K562 (cell line): Measurements from ENCODE around the gene GCK. TPM values are rescaled to one million over a fixed set of nuclear protein-coding genes. Genes with fewer than 3 reads are reported as not detected.

Experiments used
- BRF1 ChIP-seq: IDR thresholded peaks from 3 replicates; pipeline ENCODE4 v1.6.1; 2011; ENCODE audit warnings: borderline replicate concordance, mild to moderate bottlenecking; ENCODE audit not compliant: insufficient read length; ENCODE audit errors: extremely low read depth
- CGGBP1 ChIP-seq: fragments of 250-450 bp; sonication (Bioruptor Pico); IDR thresholded peaks from 2 replicates; pipeline ENCODE4 v1.9.0; 2021; ENCODE audit warnings: mild to moderate bottlenecking
- FOXP4 ChIP-seq: sonication (generic); formaldehyde crosslinking; IDR thresholded peaks from 2 replicates; pipeline ENCODE4 v1.8.0; 2022; ENCODE audit warnings: mild to moderate bottlenecking, missing genetic modification reagents, borderline replicate concordance
- KDM2B ChIP-seq: fragments of 250-450 bp; sonication (Bioruptor Pico); IDR thresholded peaks from 2 replicates; pipeline ENCODE4 v1.8.0; 2021; ENCODE audit warnings: mild to moderate bottlenecking, moderate library complexity
- TEAD2 ChIP-seq: fragments of 450-650 bp; IDR thresholded peaks from 2 replicates; pipeline ENCODE4 v1.6.1; 2016; ENCODE audit warnings: missing genetic modification characterization, control low read depth, missing compliant biosample characterization
- ZBTB40 ChIP-seq, 2 experiments: fragments of 450-650 bp in 1 of 2; sonication (generic) in 1 of 2; formaldehyde crosslinking in 1 of 2; IDR thresholded peaks; 2 replicates each; pipeline versions ENCODE4 v1.7.1 to v1.9.0; 2016 to 2022; ENCODE audit warnings: inconsistent platforms in 1 of 2, mild to moderate bottlenecking in 1 of 2, missing genetic modification reagents in 1 of 2
- ZNF764 ChIP-seq: fragments of 250-450 bp; sonication (Bioruptor Pico); IDR thresholded peaks from 2 replicates; pipeline ENCODE4 v1.4.0; 2020; ENCODE audit warnings: low read depth, mild to moderate bottlenecking, moderate library complexity
- polyA plus RNA-seq, 8 experiments: library from polyadenylated mRNA; depleted of rRNA in 4 of 8; stranded (reverse) in 5 of 8; unstranded in 3 of 8; fragments of >200 nt; fragmentation: Nextera tagmentation in 2 of 8; fragmentation: Illumina TruSeq in 1 of 8; extraction: Ambion mirVana in 2 of 8; extraction: Trizol in 1 of 8; gene quantifications; 2 replicates each; pipeline versions ENCODE4 v1.2.1 to v1.2.3, GENCODE V29; 2011 to 2014; ENCODE audit warnings: inconsistent platforms in 1 of 8, missing spikeins in 1 of 8
- small RNA-seq: library from RNA; depleted of rRNA; stranded (forward); fragments of <200 nt; gene quantifications from one replicate; pipeline ENCODE3, GENCODE V24; 2014
- total RNA-seq, 7 experiments: library from RNA; depleted of rRNA in 6 of 7; stranded (reverse); fragments of >200 nt in 6 of 7; fragmentation: Illumina TruSeq in 2 of 7; extraction: Trizol in 2 of 7; gene quantifications; 2 replicates each; pipeline versions ENCODE4 v1.2.1 to v1.2.3, GENCODE V29; 2011 to 2021; ENCODE audit warnings: low replicate concordance in 1 of 7

Gene GCK
- total and polyA plus RNA-seq, 9 of the 15 experiments (the other 6 are each of a cell fraction or from before 2014, with no cell fraction given) = 0.11 to 0.55 (median 0.16) TPM; not detected in 3

GRCh38 chr7:44094365-44094764, 94.9 kb downstream of the GCK start (continued):
- no peak for TF ChIP-seq ZBTB40 (IDR thresholded peaks at IDR 0.05)
- TF ChIP-seq ZBTB40 (CRISPR knock-in tag; IDR thresholded peaks at IDR 0.05) = no peak
- TF ChIP-seq KDM2B = no peak
- no peak for TF ChIP-seq FOXP4 (CRISPR knock-in tag)
- TF ChIP-seq ZNF764 = no peak
- TF ChIP-seq TEAD2 (tag) = no peak
- TF ChIP-seq CGGBP1 (CRISPR knock-in tag) = no peak
- TF ChIP-seq BRF1 = no peak

Small RNA genes within 50 kb of the gene (small RNA-seq; reads per million reads assigned to genes)
- not detected for gene RNA5SP230

Other genes with a start within 250 kb of the GCK start
Only the 7 nearest of the 9 such genes appear.
- not detected in 2 replicates for gene PGAM2, start 123.9 kb downstream of the GCK start, total RNA-seq (2014; rRNA removed)
- not detected in 2 replicates for gene PGAM2, start 123.9 kb downstream of the GCK start, total RNA-seq (2014; rRNA removed; fragmentation: Illumina TruSeq; extraction: Trizol)
- not detected in 2 replicates for gene PGAM2, start 123.9 kb downstream of the GCK start, total RNA-seq (2015; rRNA removed; fragmentation: Illumina TruSeq; extraction: Trizol)
- gene PGAM2, start 123.9 kb downstream of the GCK start, total RNA-seq (2021) = not detected in 2 replicates
- gene PGAM2, start 123.9 kb downstream of the GCK start, polyA plus RNA-seq (2011; rRNA removed) = not detected in 2 replicates
- gene PGAM2, start 123.9 kb downstream of the GCK start, polyA plus RNA-seq (2014; fragmentation: Illumina TruSeq; extraction: Trizol) = not detected in 2 replicates
- gene PGAM2, start 123.9 kb downstream of the GCK start, polyA plus RNA-seq (2014; fragmentation: Nextera tagmentation; extraction: Ambion mirVana) = not detected
- not detected in 2 replicates for gene PGAM2, start 123.9 kb downstream of the GCK start, polyA plus RNA-seq (2014; rRNA removed)
- 4.1 and 6.5 TPM in 2 replicates for gene POLM, start 106.9 kb downstream of the GCK start, total RNA-seq (2014; rRNA removed)
- 1.3 and 1.9 TPM in 2 replicates for gene POLM, start 106.9 kb downstream of the GCK start, total RNA-seq (2014; rRNA removed; fragmentation: Illumina TruSeq; extraction: Trizol)
- 4.2 and 4.8 TPM in 2 replicates for gene POLM, start 106.9 kb downstream of the GCK start, total RNA-seq (2015; rRNA removed; fragmentation: Illumina TruSeq; extraction: Trizol)
- 8.6 and 9.9 TPM in 2 replicates for gene POLM, start 106.9 kb downstream of the GCK start, total RNA-seq (2021)
- gene POLM, start 106.9 kb downstream of the GCK start, polyA plus RNA-seq (2011; rRNA removed) = 4.1 and 5.7 TPM in 2 replicates
- gene POLM, start 106.9 kb downstream of the GCK start, polyA plus RNA-seq (2014; fragmentation: Illumina TruSeq; extraction: Trizol) = 3.6 and 4.1 TPM in 2 replicates
- under 1 TPM; 0.51 to 0.70 TPM for gene POLM, start 106.9 kb downstream of the GCK start, polyA plus RNA-seq (2014; fragmentation: Nextera tagmentation; extraction: Ambion mirVana)
- 5.2 and 5.9 TPM in 2 replicates for gene POLM, start 106.9 kb downstream of the GCK start, polyA plus RNA-seq (2014; rRNA removed)
- 0.53 TPM in 1 of 2 replicates, not detected in the other for gene AEBP1, start 85.1 kb downstream of the GCK start, total RNA-seq (2014; rRNA removed)
- gene AEBP1, start 85.1 kb downstream of the GCK start, total RNA-seq (2014; rRNA removed; fragmentation: Illumina TruSeq; extraction: Trizol) = 0.15 TPM in 1 of 2 replicates, not detected in the other
- 0.36 TPM in 1 of 2 replicates, not detected in the other for gene AEBP1, start 85.1 kb downstream of the GCK start, total RNA-seq (2015; rRNA removed; fragmentation: Illumina TruSeq; extraction: Trizol)
- gene AEBP1, start 85.1 kb downstream of the GCK start, total RNA-seq (2021) = 0.78 and 0.87 TPM in 2 replicates
- 0.43 and 1.1 TPM in 2 replicates for gene AEBP1, start 85.1 kb downstream of the GCK start, polyA plus RNA-seq (2011; rRNA removed)
- 0.30 and 0.69 TPM in 2 replicates for gene AEBP1, start 85.1 kb downstream of the GCK start, polyA plus RNA-seq (2014; fragmentation: Illumina TruSeq; extraction: Trizol)
- under 1 TPM in 1 of 2 experiments, not detected in 1; 0.04 TPM for gene AEBP1, start 85.1 kb downstream of the GCK start, polyA plus RNA-seq (2014; fragmentation: Nextera tagmentation; extraction: Ambion mirVana)
- gene AEBP1, start 85.1 kb downstream of the GCK start, polyA plus RNA-seq (2014; rRNA removed) = 0.03 TPM in 1 of 2 replicates, not detected in the other
- 225 and 257 TPM in 2 replicates for gene POLD2, start 65.9 kb downstream of the GCK start, total RNA-seq (2014; rRNA removed)
- 84.6 and 112 TPM in 2 replicates for gene POLD2, start 65.9 kb downstream of the GCK start, total RNA-seq (2014; rRNA removed; fragmentation: Illumina TruSeq; extraction: Trizol)
- gene POLD2, start 65.9 kb downstream of the GCK start, total RNA-seq (2015; rRNA removed; fragmentation: Illumina TruSeq; extraction: Trizol) = 148 and 153 TPM in 2 replicates
- gene POLD2, start 65.9 kb downstream of the GCK start, total RNA-seq (2021) = 259 and 267 TPM in 2 replicates
- 255 and 293 TPM in 2 replicates for gene POLD2, start 65.9 kb downstream of the GCK start, polyA plus RNA-seq (2011; rRNA removed)
- gene POLD2, start 65.9 kb downstream of the GCK start, polyA plus RNA-seq (2014; fragmentation: Illumina TruSeq; extraction: Trizol) = 230 and 249 TPM in 2 replicates
- gene POLD2, start 65.9 kb downstream of the GCK start, polyA plus RNA-seq (2014; fragmentation: Nextera tagmentation; extraction: Ambion mirVana) = 10 to 100 TPM; 29.7 to 82.9 TPM
- gene POLD2, start 65.9 kb downstream of the GCK start, polyA plus RNA-seq (2014; rRNA removed) = 225 and 255 TPM in 2 replicates
- not detected in 2 replicates for gene MYL7, start 48.1 kb downstream of the GCK start, total RNA-seq (2014; rRNA removed)
- gene MYL7, start 48.1 kb downstream of the GCK start, total RNA-seq (2014; rRNA removed; fragmentation: Illumina TruSeq; extraction: Trizol) = not detected in 2 replicates
- gene MYL7, start 48.1 kb downstream of the GCK start, total RNA-seq (2015; rRNA removed; fragmentation: Illumina TruSeq; extraction: Trizol) = not detected in 2 replicates
- not detected in 2 replicates for gene MYL7, start 48.1 kb downstream of the GCK start, total RNA-seq (2021)
- gene MYL7, start 48.1 kb downstream of the GCK start, polyA plus RNA-seq (2011; rRNA removed) = not detected in 2 replicates
- not detected in 2 replicates for gene MYL7, start 48.1 kb downstream of the GCK start, polyA plus RNA-seq (2014; fragmentation: Illumina TruSeq; extraction: Trizol)
- gene MYL7, start 48.1 kb downstream of the GCK start, polyA plus RNA-seq (2014; fragmentation: Nextera tagmentation; extraction: Ambion mirVana) = not detected
- gene MYL7, start 48.1 kb downstream of the GCK start, polyA plus RNA-seq (2014; rRNA removed) = not detected in 2 replicates
- 82.0 and 96.9 TPM in 2 replicates for gene YKT6, start 11.5 kb upstream of the GCK start, total RNA-seq (2014; rRNA removed)
- 52.0 and 57.7 TPM in 2 replicates for gene YKT6, start 11.5 kb upstream of the GCK start, total RNA-seq (2014; rRNA removed; fragmentation: Illumina TruSeq; extraction: Trizol)
- 56.9 and 59.5 TPM in 2 replicates for gene YKT6, start 11.5 kb upstream of the GCK start, total RNA-seq (2015; rRNA removed; fragmentation: Illumina TruSeq; extraction: Trizol)
- 73.2 and 80.6 TPM in 2 replicates for gene YKT6, start 11.5 kb upstream of the GCK start, total RNA-seq (2021)
- 90.6 and 96.8 TPM in 2 replicates for gene YKT6, start 11.5 kb upstream of the GCK start, polyA plus RNA-seq (2011; rRNA removed)
- gene YKT6, start 11.5 kb upstream of the GCK start, polyA plus RNA-seq (2014; fragmentation: Illumina TruSeq; extraction: Trizol) = 73.0 and 80.6 TPM in 2 replicates
- gene YKT6, start 11.5 kb upstream of the GCK start, polyA plus RNA-seq (2014; fragmentation: Nextera tagmentation; extraction: Ambion mirVana) = 1 to 10 TPM; 1.6 to 2.8 TPM
- 75.1 and 96.5 TPM in 2 replicates for gene YKT6, start 11.5 kb upstream of the GCK start, polyA plus RNA-seq (2014; rRNA removed)
- 0.09 and 0.16 TPM in 2 replicates for gene CAMK2B, start 136.2 kb upstream of the GCK start, total RNA-seq (2014; rRNA removed)
- not detected in 2 replicates for gene CAMK2B, start 136.2 kb upstream of the GCK start, total RNA-seq (2014; rRNA removed; fragmentation: Illumina TruSeq; extraction: Trizol)
- 0.04 TPM in 2 replicates for gene CAMK2B, start 136.2 kb upstream of the GCK start, total RNA-seq (2015; rRNA removed; fragmentation: Illumina TruSeq; extraction: Trizol)
- 0.29 TPM in 1 of 2 replicates, not detected in the other for gene CAMK2B, start 136.2 kb upstream of the GCK start, total RNA-seq (2021)
- 0.04 and 0.12 TPM in 2 replicates for gene CAMK2B, start 136.2 kb upstream of the GCK start, polyA plus RNA-seq (2011; rRNA removed)
- gene CAMK2B, start 136.2 kb upstream of the GCK start, polyA plus RNA-seq (2014; fragmentation: Illumina TruSeq; extraction: Trizol) = 0.07 and 0.10 TPM in 2 replicates
- not detected for gene CAMK2B, start 136.2 kb upstream of the GCK start, polyA plus RNA-seq (2014; fragmentation: Nextera tagmentation; extraction: Ambion mirVana)
- gene CAMK2B, start 136.2 kb upstream of the GCK start, polyA plus RNA-seq (2014; rRNA removed) = 0.05 and 0.08 TPM in 2 replicates